PC-9 (cell line): ENCODE data around the gene UBXN10.
"Not testable (repeated sequence)": the region's sequence is repeated elsewhere in the genome, so short reads cannot be mapped to it uniquely, and the experiment has no call there.

Experiments
- EZH2 ChIP-seq: fragments of 200-600 bp; sonication (generic); IDR thresholded peaks from 2 replicates; pipeline ENCODE4 v1.8.0; 2017; ENCODE audit warnings: antibody characterized with exemption, low read depth
- TF ChIP-seq, protein P1 (sequence below): fragments of 200-600 bp; sonication (generic); conservative IDR thresholded peaks from 2 replicates; pipeline ENCODE4 v1.6.1; 2017; ENCODE audit warnings: mixed run types, antibody characterized with exemption, mild to moderate bottlenecking, moderate library complexity

DNA sequence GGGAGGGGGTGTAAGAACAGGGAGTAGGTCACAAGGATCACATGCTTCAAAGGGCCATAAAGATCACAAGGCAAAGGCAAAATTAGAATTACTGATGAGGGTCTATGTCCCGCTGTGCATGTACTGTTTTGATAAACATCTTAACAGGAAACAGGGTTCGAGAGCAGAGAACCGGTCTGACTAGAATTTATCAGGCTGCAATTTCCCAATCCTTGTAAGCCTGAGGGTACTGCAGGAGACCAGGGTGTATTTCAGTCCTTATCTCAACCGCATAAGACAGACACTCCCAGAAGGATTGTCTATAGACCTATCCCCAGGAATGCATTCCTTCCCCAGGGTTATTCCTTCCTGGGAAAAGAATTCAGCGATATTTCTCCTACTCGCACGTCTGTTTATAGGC lies 46.7 kb downstream of the UBXN10 start:
- TF ChIP-seq, protein P1, sequence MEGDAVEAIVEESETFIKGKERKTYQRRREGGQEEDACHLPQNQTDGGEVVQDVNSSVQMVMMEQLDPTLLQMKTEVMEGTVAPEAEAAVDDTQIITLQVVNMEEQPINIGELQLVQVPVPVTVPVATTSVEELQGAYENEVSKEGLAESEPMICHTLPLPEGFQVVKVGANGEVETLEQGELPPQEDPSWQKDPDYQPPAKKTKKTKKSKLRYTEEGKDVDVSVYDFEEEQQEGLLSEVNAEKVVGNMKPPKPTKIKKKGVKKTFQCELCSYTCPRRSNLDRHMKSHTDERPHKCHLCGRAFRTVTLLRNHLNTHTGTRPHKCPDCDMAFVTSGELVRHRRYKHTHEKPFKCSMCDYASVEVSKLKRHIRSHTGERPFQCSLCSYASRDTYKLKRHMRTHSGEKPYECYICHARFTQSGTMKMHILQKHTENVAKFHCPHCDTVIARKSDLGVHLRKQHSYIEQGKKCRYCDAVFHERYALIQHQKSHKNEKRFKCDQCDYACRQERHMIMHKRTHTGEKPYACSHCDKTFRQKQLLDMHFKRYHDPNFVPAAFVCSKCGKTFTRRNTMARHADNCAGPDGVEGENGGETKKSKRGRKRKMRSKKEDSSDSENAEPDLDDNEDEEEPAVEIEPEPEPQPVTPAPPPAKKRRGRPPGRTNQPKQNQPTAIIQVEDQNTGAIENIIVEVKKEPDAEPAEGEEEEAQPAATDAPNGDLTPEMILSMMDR: not testable (repeated sequence)
- not testable (repeated sequence) for TF ChIP-seq EZH2
